CD4-positive, alpha-beta T cell (primary cell): Measurements from ENCODE around the gene SERGEF. TPM values are rescaled to one million over a fixed set of nuclear protein-coding genes. Genes with fewer than 3 reads are reported as not detected.

Source experiments
- ATAC-seq: fragments of 200-7000 bp; cut with Tn5 transposase; one replicate; pipeline ENCODE4 v1.10.0; 2022; ENCODE audit warnings: mild to moderate bottlenecking; ENCODE audit not compliant: poor library complexity
- CTCF ChIA-PET: fragments of 350-600 bp; sonication (Branson Sonifier 250); formaldehyde crosslinking; loops from one replicate; lab custom pipeline; 2021; ENCODE audit warnings: antibody characterized with exemption, inconsistent platforms; lab: Charles Lee
- POLR2A ChIA-PET: fragments of 350-600 bp; sonication (Branson Sonifier 250); formaldehyde crosslinking; loops from one replicate; lab custom pipeline; 2021; ENCODE audit warnings: antibody characterized with exemption, inconsistent platforms; lab: Charles Lee
- DNase-seq, 14 experiments: peaks; one replicate each; pipeline ENCODE4 v3.0.0-alpha.2; 2013 to 2020; ENCODE audit warnings: mixed read lengths in 2 of 14
- H3K27ac ChIP-seq, 2 donors: one replicate each; pipeline versions ENCODE4 v1.5.1 to v1.7.0; 2013; ENCODE audit warnings: low read length in 2 of 2, low read depth in 1 of 2, mild to moderate bottlenecking in 1 of 2
- H3K27me3 ChIP-seq, 2 experiments: 1 replicate in 1 of 2; 2 replicates in 1 of 2; pipeline versions ENCODE4 v1.6.1 to v1.7.0; 2013; ENCODE audit warnings: low read length in 2 of 2, control low read depth in 1 of 2, mild to moderate bottlenecking in 1 of 2, moderate library complexity in 1 of 2; ENCODE audit not compliant: insufficient read depth in 2 of 2, control insufficient read depth in 1 of 2
- H3K36me3 ChIP-seq: one replicate; pipeline ENCODE4 v1.6.1; 2013; ENCODE audit warnings: low read length, control low read depth; ENCODE audit not compliant: insufficient read depth
- H3K4me1 ChIP-seq: one replicate; pipeline ENCODE4 v1.6.1; 2013; ENCODE audit warnings: low read length, control low read depth; ENCODE audit not compliant: insufficient read depth
- H3K4me3 ChIP-seq: one replicate; pipeline ENCODE4 v1.5.1; 2013; ENCODE audit warnings: mild to moderate bottlenecking, low read length, moderate library complexity
- H3K9me3 ChIP-seq, 2 experiments: 1 replicate in 1 of 2; 2 replicates in 1 of 2; pipeline versions ENCODE4 v1.6.1 to v1.7.0; 2013; ENCODE audit warnings: low read length in 2 of 2, mild to moderate bottlenecking in 2 of 2, control low read depth in 1 of 2, moderate library complexity in 1 of 2; ENCODE audit not compliant: control insufficient read depth in 1 of 2, insufficient read depth in 1 of 2
- H3K27ac Mint-ChIP-seq: one replicate; pipeline ENCODE4 v1.8.0; 2020; ENCODE audit warnings: mixed read lengths
- H3K27me3 Mint-ChIP-seq: one replicate; pipeline ENCODE4 v1.8.0; 2021; ENCODE audit warnings: mixed read lengths
- H3K36me3 Mint-ChIP-seq: one replicate; pipeline ENCODE4 v1.8.0; 2021; ENCODE audit warnings: low read depth, mixed read lengths
- H3K4me1 Mint-ChIP-seq: one replicate; pipeline ENCODE4 v1.8.0; 2021; ENCODE audit warnings: low read depth, mixed read lengths
- H3K4me3 Mint-ChIP-seq: one replicate; pipeline ENCODE4 v1.8.0; 2020; ENCODE audit warnings: mild to moderate bottlenecking, mixed read lengths
- H3K9me3 Mint-ChIP-seq: one replicate; pipeline ENCODE4 v1.8.0; 2020; ENCODE audit warnings: mixed read lengths
- intact Hi-C, 2 experiments: fragments of 100-400 bp; cut with DNase I in 1 of 2; cut with micrococcal nuclease in 1 of 2; formaldehyde crosslinking; loops; one replicate each; pipeline versions ENCODE4 v1.15.1 to v1.9.0; 2023 to 2025; cut with DNase I, micrococcal nuclease
- total RNA-seq, 174 experiments: library from RNA in 2 of 174; stranded (reverse) in 2 of 174; gene quantifications; one replicate each; pipeline ENCODE4 v1.2.3 and lab custom pipeline; 2021 to 2026
- TF ChIP-seq, protein P1 (sequence below): fragments of 200-600 bp; IDR thresholded peaks from one replicate; pipeline ENCODE4 v1.8.0; 2022; ENCODE audit warnings: antibody characterized with exemption, mild to moderate bottlenecking

Gene SERGEF
- total RNA-seq, 2 experiments from 2014 or later: 35.2 to 37.1 TPM

DNA sequence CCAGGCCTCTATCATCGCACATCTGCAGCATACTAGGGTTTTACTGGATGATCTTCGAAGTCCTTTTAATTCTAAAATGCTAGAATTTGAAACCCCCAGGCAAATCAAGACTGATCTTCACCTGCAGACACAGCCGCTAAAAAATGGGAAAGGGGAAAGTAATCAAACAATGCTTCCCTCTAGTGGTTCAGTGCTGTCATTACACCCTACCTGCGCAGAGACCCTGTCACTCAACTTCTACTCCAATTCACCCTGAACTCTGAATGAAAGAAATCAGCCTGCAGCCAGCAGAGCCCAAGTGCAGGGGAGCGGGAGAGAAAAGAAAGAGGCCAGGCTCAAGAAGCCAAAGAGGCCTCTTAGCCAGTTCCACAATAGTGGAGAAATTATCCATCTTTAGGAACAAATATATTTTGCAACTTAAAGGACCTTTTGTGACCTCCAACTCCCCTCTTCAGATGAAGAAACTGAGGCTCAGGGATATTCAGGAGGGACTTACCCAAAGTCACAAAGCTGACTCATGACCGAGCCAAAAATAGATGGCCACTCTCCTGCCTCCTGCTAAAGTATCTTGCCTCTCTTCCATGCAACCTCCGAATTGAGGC, 33.0 kb downstream of the SERGEF start:
- peaks cover 74% of the 10 kb centered on the region for H3K36me3 Mint-ChIP-seq
- peak in 11 of 14 experiments; percentile 5 to 64 (median 13) for DNase-seq
- H3K4me1 ChIP-seq: peaks cover 6% of the 10 kb centered on the region
- no peaks in the 10 kb centered on the region for H3K27me3 ChIP-seq
- ChIA-PET CTCF (interaction anchor here (0.9 kb wide), 1 partner anchor 12 kb away, joined by 3 read pairs; no protein-coding TSS in a partner anchor), POLR2A (no interaction called here)
- no peaks in the 10 kb centered on the region for H3K9me3 Mint-ChIP-seq
- no peak overlapping the region for H3K27ac Mint-ChIP-seq
- peaks cover 11% of the 10 kb centered on the region for H3K4me1 Mint-ChIP-seq
- H3K36me3 ChIP-seq: peaks cover 28% of the 10 kb centered on the region
- no peak overlapping the region for H3K4me3 Mint-ChIP-seq
- intact Hi-C loops: loop anchor here (1.0 to 5.0 kb wide), 4 partner anchors 249 to 748 kb away; no protein-coding TSS in a partner anchor
- no peaks in the 10 kb centered on the region for H3K27me3 Mint-ChIP-seq
- no peak overlapping the region for H3K4me3 ChIP-seq
- H3K9me3 ChIP-seq: no peaks in the 10 kb centered on the region
- H3K27ac ChIP-seq: no peak overlapping the region
- ATAC-seq: peak; percentile 46
- TF ChIP-seq, protein P1, sequence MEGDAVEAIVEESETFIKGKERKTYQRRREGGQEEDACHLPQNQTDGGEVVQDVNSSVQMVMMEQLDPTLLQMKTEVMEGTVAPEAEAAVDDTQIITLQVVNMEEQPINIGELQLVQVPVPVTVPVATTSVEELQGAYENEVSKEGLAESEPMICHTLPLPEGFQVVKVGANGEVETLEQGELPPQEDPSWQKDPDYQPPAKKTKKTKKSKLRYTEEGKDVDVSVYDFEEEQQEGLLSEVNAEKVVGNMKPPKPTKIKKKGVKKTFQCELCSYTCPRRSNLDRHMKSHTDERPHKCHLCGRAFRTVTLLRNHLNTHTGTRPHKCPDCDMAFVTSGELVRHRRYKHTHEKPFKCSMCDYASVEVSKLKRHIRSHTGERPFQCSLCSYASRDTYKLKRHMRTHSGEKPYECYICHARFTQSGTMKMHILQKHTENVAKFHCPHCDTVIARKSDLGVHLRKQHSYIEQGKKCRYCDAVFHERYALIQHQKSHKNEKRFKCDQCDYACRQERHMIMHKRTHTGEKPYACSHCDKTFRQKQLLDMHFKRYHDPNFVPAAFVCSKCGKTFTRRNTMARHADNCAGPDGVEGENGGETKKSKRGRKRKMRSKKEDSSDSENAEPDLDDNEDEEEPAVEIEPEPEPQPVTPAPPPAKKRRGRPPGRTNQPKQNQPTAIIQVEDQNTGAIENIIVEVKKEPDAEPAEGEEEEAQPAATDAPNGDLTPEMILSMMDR: peak; percentile 95

DNA sequence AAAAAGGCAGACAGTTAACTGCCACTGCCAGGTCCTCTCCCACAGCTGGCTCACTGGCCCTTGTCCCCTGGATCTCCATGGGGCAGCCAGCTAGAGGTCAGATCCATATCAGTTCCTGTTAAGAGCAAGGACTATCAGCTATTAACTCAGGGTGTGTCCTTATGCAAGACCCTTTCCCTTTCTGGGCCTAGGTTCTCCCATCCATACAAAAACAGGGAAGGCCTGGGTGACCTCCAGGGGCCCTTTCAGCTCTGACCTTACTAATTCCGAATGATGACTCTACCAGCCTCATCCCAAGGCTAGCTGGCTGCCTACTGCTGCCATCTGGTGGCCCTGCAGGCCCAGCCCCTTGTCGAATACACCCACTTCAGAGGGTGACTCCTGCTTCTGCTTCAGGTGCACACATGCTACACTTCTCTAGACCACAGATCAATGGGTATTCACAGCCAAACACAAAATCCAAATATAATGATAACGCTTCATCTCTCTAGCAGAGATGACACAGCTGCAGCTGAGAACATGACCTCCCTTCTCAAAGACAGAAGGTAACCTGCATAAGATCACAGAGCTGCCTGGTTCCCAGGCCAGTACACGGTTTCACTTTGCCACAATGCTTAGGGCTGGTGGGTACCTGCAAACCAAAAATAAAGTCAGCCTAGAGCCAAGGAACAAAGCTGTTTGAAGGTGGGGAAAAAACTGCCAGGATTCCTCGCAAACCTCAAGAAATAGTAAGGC, 34.1 kb downstream of the SERGEF start:
- H3K27me3 ChIP-seq: no peaks in the 10 kb centered on the region
- no peaks in the 10 kb centered on the region for H3K9me3 ChIP-seq
- H3K27ac Mint-ChIP-seq: no peak overlapping the region
- TF ChIP-seq, protein P1: no peak
- ATAC-seq (no peak), DNase-seq (peak in 3 of 14 experiments; percentile 9 to 20 (median 15))
- H3K9me3 Mint-ChIP-seq: no peaks in the 10 kb centered on the region
- H3K4me1 ChIP-seq: peaks cover 6% of the 10 kb centered on the region
- H3K4me3 Mint-ChIP-seq: no peak overlapping the region
- peaks cover 74% of the 10 kb centered on the region for H3K36me3 Mint-ChIP-seq
- H3K4me1 Mint-ChIP-seq: peaks cover 11% of the 10 kb centered on the region
- intact Hi-C loops: loop anchor here (1.0 to 2.0 kb wide), 3 partner anchors 247 to 380 kb away; no protein-coding TSS in a partner anchor
- no peak overlapping the region for H3K27ac ChIP-seq
- no peak overlapping the region for H3K4me3 ChIP-seq
- peaks cover 29% of the 10 kb centered on the region for H3K36me3 ChIP-seq
- POLR2A ChIA-PET: no interaction called here
- CTCF ChIA-PET: no interaction called here
- H3K27me3 Mint-ChIP-seq: no peaks in the 10 kb centered on the region

DNA sequence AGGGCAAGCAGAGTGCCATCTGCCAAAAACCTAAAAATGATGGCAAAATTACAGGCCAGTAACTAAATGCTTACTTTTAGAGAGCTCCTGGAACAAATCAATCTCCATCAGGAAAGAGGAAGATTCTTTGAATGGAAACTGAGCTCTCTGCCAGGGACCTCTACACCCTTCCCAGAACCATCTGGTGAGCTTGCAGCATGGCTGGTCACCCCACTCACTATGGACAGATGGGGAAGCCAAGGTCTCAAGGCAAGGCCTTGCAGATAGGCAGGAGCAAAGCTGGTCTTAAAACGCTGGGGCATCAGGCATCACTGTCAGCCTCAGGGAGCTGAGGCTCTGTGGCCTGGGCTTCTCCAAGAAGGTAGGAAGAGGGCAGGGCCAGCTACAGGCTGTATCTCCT, 36.2 kb downstream of the SERGEF start:
- POLR2A ChIA-PET: no interaction called here

More for the DNA sequence above, 36.2 kb downstream of the SERGEF start:
- no peaks in the 10 kb centered on the region for H3K27me3 ChIP-seq
- Mint-ChIP-seq H3K9me3 (no peaks in the 10 kb centered on the region), H3K4me1 (peaks cover 11% of the 10 kb centered on the region), H3K27me3 (no peaks in the 10 kb centered on the region), H3K4me3 (no peak overlapping the region), H3K27ac (no peak overlapping the region), H3K36me3 (peaks cover 74% of the 10 kb centered on the region)
- H3K27ac ChIP-seq: no peak overlapping the region
- TF ChIP-seq, protein P1: no peak
- no peak overlapping the region for H3K4me3 ChIP-seq
- intact Hi-C loops: no loop called here
- CTCF ChIA-PET: interaction anchor here (0.6 kb wide), 1 partner anchor 25 kb away, joined by 3 read pairs; no protein-coding TSS in a partner anchor
- H3K4me1 ChIP-seq: peaks cover 6% of the 10 kb centered on the region
- no peak for DNase-seq
- peaks cover 40% of the 10 kb centered on the region for H3K36me3 ChIP-seq
- H3K9me3 ChIP-seq: no peaks in the 10 kb centered on the region
- no peak for ATAC-seq
